Measurements from ENCODE around the gene TTLL9. TPM values are rescaled to one million over a fixed set of nuclear protein-coding genes. Genes with fewer than 3 reads are reported as not detected.

TTLL9 gene
- total RNA-seq, 1 donor from 2014 or later = 7.1 TPM

- peak; percentile 89 for ATAC-seq
- intact Hi-C loops (cut with DNase I) = no loop called here
Measured at GRCh38 chr20:31835977-31836852, 34.2 kb upstream of the TTLL9 start.

GRCh38 chr20:31836853-31837608 is 33.4 kb upstream of the TTLL9 start:
- intact Hi-C loops (cut with DNase I) = no loop called here
- DNase-seq (ENCODE audit: low spot score) = no peak
- no peak for ATAC-seq

More at GRCh38 chr20:31835977-31836852, 34.2 kb upstream of the TTLL9 start:
- DNase-seq (ENCODE audit: low spot score) = peak; percentile 90

GRCh38 chr20:31837896-31838397 is 32.5 kb upstream of the TTLL9 start:
- no peak for ATAC-seq
- no peak for DNase-seq (ENCODE audit: low spot score)
- intact Hi-C loops (cut with DNase I) = no loop called here

- no peak for DNase-seq (ENCODE audit: low spot score)
- no peak for ATAC-seq
- intact Hi-C loops (cut with DNase I) = no loop called here
Measured at GRCh38 chr20:31838646-31839292, 31.7 kb upstream of the TTLL9 start.

- intact Hi-C loops (cut with DNase I) = no loop called here
- no peak for DNase-seq (ENCODE audit: low spot score)
- no peak for ATAC-seq
Measured at GRCh38 chr20:31839782-31840487, 30.5 kb upstream of the TTLL9 start.

- intact Hi-C loops (cut with DNase I) = no loop called here
- ATAC-seq (no peak), DNase-seq (ENCODE audit: low spot score) (no peak)
Measured at GRCh38 chr20:31840906-31841816, 29.3 kb upstream of the TTLL9 start.

GRCh38 chr20:31841928-31842327 is 28.5 kb upstream of the TTLL9 start:
- ATAC-seq = peak; percentile 7
- DNase-seq (ENCODE audit: low spot score) = peak; percentile 74
- intact Hi-C loops (cut with DNase I) = no loop called here

- ATAC-seq (peak; percentile 72), DNase-seq (ENCODE audit: low spot score) (peak; percentile 73)
- intact Hi-C loops (cut with DNase I) = no loop called here
Measured at GRCh38 chr20:31842471-31843157, 27.8 kb upstream of the TTLL9 start.

GRCh38 chr20:31843288-31843687 is 27.1 kb upstream of the TTLL9 start:
- intact Hi-C loops (cut with DNase I) = no loop called here
- DNase-seq (ENCODE audit: low spot score) = no peak
- ATAC-seq = no peak

- no peak for DNase-seq (ENCODE audit: low spot score)
- ATAC-seq = no peak
- intact Hi-C loops (cut with DNase I) = no loop called here
Measured at GRCh38 chr20:31843881-31844280, 26.6 kb upstream of the TTLL9 start.

GRCh38 chr20:31844737-31845299 is 25.6 kb upstream of the TTLL9 start:
- intact Hi-C loops (cut with DNase I) = no loop called here
- ATAC-seq (no peak), DNase-seq (ENCODE audit: low spot score) (no peak)

GRCh38 chr20:31845300-31845863 is 25.1 kb upstream of the TTLL9 start, which contains the start of gene FOXS1:
TSS of gene FOXS1 (minus strand) at chr20:31845604. CDS start at chr20:31845542, 62 bp downstream.
- DNase-seq (ENCODE audit: low spot score) = peak; percentile 84
- intact Hi-C loops (cut with DNase I) = no loop called here
- ATAC-seq = peak; percentile 88

- no peak for DNase-seq (ENCODE audit: low spot score)
- intact Hi-C loops (cut with DNase I) = no loop called here
- ATAC-seq = no peak
Measured at GRCh38 chr20:31846793-31847138, 23.7 kb upstream of the TTLL9 start.

GRCh38 chr20:31848088-31848999 is 22.1 kb upstream of the TTLL9 start:
- no peak for ATAC-seq
- intact Hi-C loops (cut with DNase I) = no loop called here

GRCh38 chr20:31849306-31849930 is 21.0 kb upstream of the TTLL9 start:
- ATAC-seq (no peak), DNase-seq (ENCODE audit: low spot score) (no peak)
- intact Hi-C loops (cut with DNase I) = no loop called here

More at GRCh38 chr20:31848088-31848999, 22.1 kb upstream of the TTLL9 start:
- DNase-seq (ENCODE audit: low spot score) = no peak

All from sciatic nerve (tissue), 2 donors.